EH (cell line): ENCODE data around the gene OSBPL6.

Source experiments
- DNase-seq: peaks from one replicate; pipeline ENCODE4 v3.0.0-alpha.2; 2015; ENCODE audit warnings: low read depth

The OSBPL6 gene

GRCh38 chr2:178359192-178359912, 165.0 kb downstream of the OSBPL6 start:
- DNase-seq, result no peak

DNA sequence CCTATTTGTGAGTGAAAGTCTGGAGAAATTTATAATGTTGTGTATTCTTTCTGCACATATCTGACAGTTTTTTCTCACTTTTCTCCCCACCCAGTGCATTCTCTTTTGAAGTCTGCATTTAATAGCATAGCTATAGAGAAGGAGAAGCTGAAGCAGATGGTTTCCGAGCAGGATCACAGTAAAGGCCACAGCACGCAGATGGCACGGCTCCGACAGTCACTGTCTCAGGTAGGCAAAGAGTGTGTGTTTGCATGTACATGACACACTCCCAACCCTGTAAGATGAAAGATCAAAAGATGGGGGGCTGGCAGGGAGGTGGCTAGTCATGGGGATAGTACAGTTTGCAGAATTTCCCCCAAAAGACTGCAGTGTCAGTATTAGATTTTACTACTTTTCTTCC, 167.3 kb downstream of the OSBPL6 start:
- no peak for DNase-seq

GRCh38 chr2:178363252-178363651, 168.9 kb downstream of the OSBPL6 start:
- peak; percentile 24 for DNase-seq

GRCh38 chr2:178365116-178365515, 170.8 kb downstream of the OSBPL6 start:
- no peak for DNase-seq

- DNase-seq, result no peak
Measured at GRCh38 chr2:178366412-178366811, 172.1 kb downstream of the OSBPL6 start.

GRCh38 chr2:178367344-178367743, 173.0 kb downstream of the OSBPL6 start:
- DNase-seq, result no peak

GRCh38 chr2:178374865-178375264, 180.6 kb downstream of the OSBPL6 start:
- DNase-seq, result no peak

- DNase-seq, result no peak
Measured at GRCh38 chr2:178377046-178377445, 182.7 kb downstream of the OSBPL6 start.

GRCh38 chr2:178379162-178380004, 185.1 kb downstream of the OSBPL6 start:
- no peak for DNase-seq

DNA sequence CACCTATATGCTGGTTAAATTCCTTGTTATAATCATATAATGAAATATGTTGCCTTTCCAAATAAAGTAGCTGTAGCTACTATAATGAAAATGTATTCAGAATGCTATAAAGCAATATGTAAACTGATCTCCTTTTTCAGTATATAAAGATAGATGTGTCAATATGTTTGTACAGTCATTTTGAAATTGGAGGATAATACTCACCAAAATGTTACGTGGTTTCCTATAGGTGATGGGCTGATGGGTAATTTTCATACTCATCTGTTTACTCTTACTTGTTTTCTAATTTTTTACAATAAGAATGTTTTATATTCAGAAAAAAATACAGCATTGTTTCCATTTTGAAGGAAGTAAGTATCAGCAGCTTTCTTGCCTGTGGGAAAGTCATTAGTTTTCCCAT, 186.5 kb downstream of the OSBPL6 start:
- DNase-seq, result no peak

- DNase-seq, result no peak
Measured at GRCh38 chr2:178383718-178384117, 189.4 kb downstream of the OSBPL6 start.

- peak; percentile 20 for DNase-seq
Measured at GRCh38 chr2:178385595-178386148, 191.4 kb downstream of the OSBPL6 start.

- no peak for DNase-seq
Measured at GRCh38 chr2:178386986-178387597, 192.8 kb downstream of the OSBPL6 start.

- DNase-seq, result no peak
Measured at GRCh38 chr2:178388287-178388686, 194.0 kb downstream of the OSBPL6 start.

- no peak for DNase-seq
Measured at GRCh38 chr2:178391701-178392100, 197.4 kb downstream of the OSBPL6 start.

DNA sequence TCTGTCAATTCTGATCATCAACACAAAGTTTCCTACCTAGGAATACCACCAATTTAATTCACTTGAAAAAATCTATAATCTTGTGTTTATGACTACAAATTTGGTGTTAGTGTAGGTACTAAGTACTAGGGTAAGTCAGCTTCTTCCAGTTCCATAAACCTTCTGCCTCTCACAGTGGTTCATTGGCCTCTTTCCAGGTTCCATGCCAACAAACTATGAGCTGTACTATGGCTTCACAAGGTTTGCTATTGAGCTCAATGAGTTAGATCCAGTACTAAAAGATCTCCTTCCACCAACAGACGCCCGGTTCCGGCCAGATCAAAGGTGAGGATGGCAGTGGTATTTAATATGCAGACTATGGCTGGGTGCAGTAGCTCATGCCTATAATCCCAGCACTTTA, 197.9 kb downstream of the OSBPL6 start:
- peak; percentile 39 for DNase-seq

DNA sequence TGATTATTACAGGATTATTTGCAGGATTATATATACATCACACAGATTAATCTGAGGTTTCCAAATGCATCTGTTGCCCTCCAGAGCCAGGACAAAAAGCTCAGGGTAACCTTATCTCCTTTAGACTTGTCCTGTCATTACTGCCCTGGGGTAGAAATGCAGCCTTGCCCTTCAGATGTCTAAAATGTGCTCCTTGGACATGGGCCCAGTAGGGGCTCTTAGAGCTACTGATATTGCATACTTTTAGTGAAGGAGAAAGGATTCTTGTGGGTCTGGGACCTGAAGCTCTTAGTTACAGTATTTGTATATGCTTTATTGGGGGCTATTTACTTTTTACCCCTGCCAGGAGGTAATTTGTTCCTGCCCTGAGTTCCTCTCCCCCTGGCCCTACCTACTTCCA, 200.5 kb downstream of the OSBPL6 start:
- DNase-seq, result no peak

DNA sequence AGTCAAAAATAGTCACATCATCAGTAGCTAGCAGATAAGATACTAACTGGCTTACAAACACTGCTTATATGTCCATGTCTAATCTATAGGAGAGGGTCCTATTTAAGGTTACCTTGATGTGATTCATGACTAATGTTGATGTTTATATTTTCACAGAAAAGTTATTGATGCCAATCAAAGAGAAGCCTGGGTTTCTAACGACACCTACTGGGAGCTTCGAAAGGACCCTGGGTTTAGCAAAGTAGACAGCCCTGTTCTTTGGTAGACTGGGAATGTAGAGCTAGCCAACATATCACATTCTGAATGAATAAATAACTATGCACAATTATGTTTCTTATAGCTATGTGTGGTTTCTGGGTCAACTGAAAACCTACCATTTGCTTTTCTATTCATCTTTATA, 201.0 kb downstream of the OSBPL6 start:
- DNase-seq, result no peak

DNA sequence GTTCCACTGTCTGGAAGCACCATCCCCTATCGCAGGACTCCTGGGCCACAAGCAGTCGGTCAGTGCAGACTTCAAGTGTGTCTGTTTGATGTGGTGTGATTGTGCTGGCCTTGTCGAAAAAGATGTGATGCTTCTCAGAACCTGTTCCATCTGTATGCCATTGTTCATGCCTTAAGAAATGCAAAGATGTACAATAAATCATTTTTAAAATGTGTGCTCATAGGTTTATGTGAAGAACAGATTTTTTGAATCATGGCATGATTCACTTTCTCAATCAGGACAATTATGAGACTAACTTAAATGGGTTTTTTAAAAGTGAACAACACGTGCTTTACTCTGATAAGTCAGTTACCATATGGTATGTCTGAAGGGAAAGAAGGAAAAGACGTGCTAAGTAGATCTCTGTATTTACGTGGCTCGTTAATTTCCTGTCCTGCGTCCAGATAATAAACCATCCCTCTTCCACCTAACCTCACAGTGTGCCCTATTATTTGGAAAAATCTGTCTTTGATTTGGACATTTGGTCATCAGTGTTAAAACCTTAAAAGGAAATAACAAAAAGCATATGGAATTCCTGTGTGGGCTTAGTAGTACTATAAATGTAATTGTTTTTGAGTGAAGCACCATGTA, 201.7 kb downstream of the OSBPL6 start:
- peak; percentile 39 for DNase-seq

- peak; percentile 58 for DNase-seq
Measured at GRCh38 chr2:178397002-178397605, 202.8 kb downstream of the OSBPL6 start.

DNA sequence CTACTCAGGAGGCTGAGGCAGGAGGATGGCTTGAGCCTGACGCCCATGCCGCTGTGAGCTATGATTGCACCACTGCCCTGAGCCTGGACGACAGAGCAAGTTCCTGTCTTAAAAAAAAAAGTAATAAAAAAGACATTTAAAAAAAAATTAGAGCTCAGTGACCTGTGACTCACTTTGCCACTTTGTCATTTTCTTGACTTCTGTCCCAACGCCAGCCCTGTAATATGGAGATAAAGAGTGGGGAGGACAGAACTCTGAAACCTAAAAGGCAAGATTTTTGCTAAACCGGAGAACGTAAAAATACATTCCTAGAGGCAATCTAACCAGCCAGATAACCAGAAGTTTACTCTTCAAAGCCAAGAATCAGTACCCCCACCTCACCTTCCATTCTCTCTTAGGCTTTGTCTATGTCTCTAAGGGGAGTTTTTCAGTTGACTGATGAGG, 207.7 kb downstream of the OSBPL6 start:
- no peak for DNase-seq
